H1 (cell line): ENCODE data around the gene GTF2H1. TPM values are rescaled to one million over a fixed set of nuclear protein-coding genes. Genes with fewer than 3 reads are reported as not detected.

ENCODE experiments used
- CTCF ChIA-PET: fragments of 300-600 bp; sonication (Branson Sonifier 250); formaldehyde crosslinking; loops from one replicate; lab custom pipeline; 2021; ENCODE audit not compliant: partially characterized antibody; lab: Charles Lee
- POLR2A ChIA-PET: fragments of 300-600 bp; sonication (Branson Sonifier 250); formaldehyde crosslinking; loops from one replicate; lab custom pipeline; 2021; ENCODE audit warnings: inconsistent platforms; ENCODE audit not compliant: partially characterized antibody; lab: Charles Lee
- DNase-seq, 2 experiments: peaks; one replicate each; pipeline versions ENCODE4 v3.0.0 to v3.0.0-alpha.2; 2010 to 2022; ENCODE audit warnings: low spot score in 2 of 2, low read depth in 1 of 2, mixed read lengths in 1 of 2
- FAIRE-seq: peaks from 2 replicates; lab custom pipeline; 2011; peaks lifted over from hg19 to GRCh38; lab: Jason Lieb, UNC
- H2AFZ ChIP-seq: 2 replicates; pipeline ENCODE4 v1.8.1; 2012; ENCODE audit warnings: low read length, inconsistent platforms
- H2AK5ac ChIP-seq: 2 replicates; pipeline ENCODE4 v1.6.1; 2013; ENCODE audit warnings: low read depth, low read length
- H2BK120ac ChIP-seq: replicated peaks from 2 replicates; pipeline ENCODE3; 2013; ENCODE audit warnings: low read depth, low read length, inconsistent platforms
- H2BK12ac ChIP-seq: 2 replicates; pipeline ENCODE4 v1.6.1; 2013; ENCODE audit warnings: low read depth, low read length
- H2BK15ac ChIP-seq: 2 replicates; pipeline ENCODE4 v1.6.1; 2013; ENCODE audit warnings: low read length
- H2BK20ac ChIP-seq: 2 replicates; pipeline ENCODE4 v1.6.1; 2013; ENCODE audit warnings: low read length
- H2BK5ac ChIP-seq: 2 replicates; pipeline ENCODE4 v1.6.1; 2013; ENCODE audit warnings: low read depth, low read length
- H3K14ac ChIP-seq: 2 replicates; pipeline ENCODE4 v1.6.1; 2013; ENCODE audit warnings: inconsistent platforms; ENCODE audit not compliant: insufficient read length
- H3K18ac ChIP-seq: 2 replicates; pipeline ENCODE4 v1.6.1; 2013; ENCODE audit warnings: low read length; ENCODE audit errors: extremely low read depth
- H3K23ac ChIP-seq: 2 replicates; pipeline ENCODE4 v1.6.1; 2013; ENCODE audit warnings: inconsistent platforms; ENCODE audit not compliant: insufficient read length
- H3K23me2 ChIP-seq: 2 replicates; pipeline ENCODE4 v1.6.1; 2013; ENCODE audit warnings: low read depth, low read length
- H3K27ac ChIP-seq: 2 replicates; pipeline ENCODE4 v1.6.1; 2011; ENCODE audit warnings: low read depth, low read length, inconsistent platforms
- H3K27me3 ChIP-seq, 4 experiments: replicated peaks in 1 of 4; 1 replicate in 1 of 4; 2 replicates in 3 of 4; pipeline versions ENCODE4 v1.6.1 to v1.8.1; 2011 to 2013; ENCODE audit warnings: low read length in 3 of 4, mild to moderate bottlenecking in 3 of 4, inconsistent platforms in 2 of 4, mixed read lengths in 2 of 4, moderate library complexity in 1 of 4; ENCODE audit not compliant: control insufficient read depth in 3 of 4, insufficient read depth in 3 of 4; ENCODE audit errors: extremely low read depth in 1 of 4
- H3K36me3 ChIP-seq, 4 experiments: 2 replicates each; pipeline versions ENCODE4 v1.6.1 to v1.8.1; 2011 to 2013; ENCODE audit warnings: mild to moderate bottlenecking in 4 of 4, low read length in 3 of 4, moderate library complexity in 2 of 4, control low read depth in 1 of 4, inconsistent platforms in 1 of 4; ENCODE audit not compliant: insufficient read depth in 4 of 4, control insufficient read depth in 2 of 4
- H3K4ac ChIP-seq: replicated peaks from 2 replicates; pipeline ENCODE3; 2013; ENCODE audit warnings: low read length, low read depth, mixed read lengths, inconsistent platforms; ENCODE audit not compliant: insufficient read length
- H3K4me1 ChIP-seq, 4 experiments: replicated peaks in 1 of 4; 1 replicate in 1 of 4; 2 replicates in 3 of 4; pipeline versions ENCODE4 v1.6.1 to v1.8.1; 2011 to 2013; ENCODE audit warnings: low read length in 3 of 4, inconsistent platforms in 2 of 4, mixed read lengths in 1 of 4; ENCODE audit not compliant: insufficient read depth in 4 of 4, control insufficient read depth in 3 of 4
- H3K4me2 ChIP-seq, 2 experiments: 2 replicates each; pipeline versions ENCODE4 v1.6.1 to v1.8.1; 2011 to 2013; ENCODE audit warnings: low read depth in 2 of 2, low read length in 2 of 2, control low read depth in 1 of 2, inconsistent platforms in 1 of 2, mild to moderate bottlenecking in 1 of 2; ENCODE audit not compliant: insufficient read depth in 1 of 2
- H3K4me3 ChIP-seq, 4 experiments: fragments of 200-600, 300-600 bp in 1 of 4; sonication (generic), shearing (Covaris generic), sonication (Bioruptor Twin) in 1 of 4; 2 replicates each; pipeline versions ENCODE4 v1.5.1 to v1.8.1; 2011 to 2016; ENCODE audit warnings: low read length in 4 of 4, low read depth in 3 of 4, control low read depth in 2 of 4, inconsistent platforms in 2 of 4, mild to moderate bottlenecking in 2 of 4, mixed read lengths in 1 of 4, moderate library complexity in 1 of 4; ENCODE audit not compliant: insufficient read depth in 2 of 4; ENCODE audit errors: extremely low read depth in 1 of 4
- H3K56ac ChIP-seq: replicated peaks from 2 replicates; pipeline ENCODE3; 2013; ENCODE audit warnings: low read depth, mild to moderate bottlenecking, mixed read lengths, low read length, inconsistent platforms; ENCODE audit not compliant: insufficient read length
- H3K79me1 ChIP-seq: 2 replicates; pipeline ENCODE4 v1.6.1; 2013; ENCODE audit warnings: low read depth, low read length, control low read depth
- H3K79me2 ChIP-seq, 2 experiments: 2 replicates each; pipeline versions ENCODE4 v1.6.1 to v1.8.1; 2012 to 2013; ENCODE audit warnings: low read length in 2 of 2, mild to moderate bottlenecking in 2 of 2, inconsistent platforms in 1 of 2; ENCODE audit not compliant: insufficient read depth in 2 of 2, control insufficient read depth in 1 of 2
- H3K9ac ChIP-seq, 4 experiments: replicated peaks in 1 of 4; 1 replicate in 1 of 4; 2 replicates in 3 of 4; pipeline versions ENCODE4 v1.6.1 to v1.8.1; 2011 to 2013; ENCODE audit warnings: low read depth in 3 of 4, low read length in 3 of 4, control low read depth in 2 of 4, mild to moderate bottlenecking in 2 of 4, moderate library complexity in 2 of 4, inconsistent platforms in 1 of 4; ENCODE audit errors: extremely low read depth in 1 of 4
- H3K9me3 ChIP-seq, 2 experiments: 2 replicates each; pipeline versions ENCODE4 v1.6.1 to v1.8.1; 2012 to 2013; ENCODE audit warnings: mild to moderate bottlenecking in 2 of 2, moderate library complexity in 2 of 2, control low read depth in 1 of 2, inconsistent platforms in 1 of 2, low read depth in 1 of 2, low read length in 1 of 2, mixed read lengths in 1 of 2; ENCODE audit not compliant: insufficient read depth in 2 of 2
- H4K20me1 ChIP-seq, 2 experiments: replicated peaks in 1 of 2; 2 replicates each; pipeline versions ENCODE3 to v1.8.1; 2011 to 2013; ENCODE audit warnings: inconsistent platforms in 2 of 2, low read length in 2 of 2, mild to moderate bottlenecking in 1 of 2; ENCODE audit not compliant: insufficient read depth in 2 of 2, control insufficient read depth in 1 of 2
- H4K5ac ChIP-seq: 2 replicates; pipeline ENCODE4 v1.6.1; 2013; ENCODE audit warnings: low read length, low read depth, mixed read lengths, inconsistent platforms; ENCODE audit not compliant: insufficient read length
- H4K8ac ChIP-seq: 2 replicates; pipeline ENCODE4 v1.8.0; 2013; ENCODE audit warnings: mild to moderate bottlenecking, moderate library complexity, low read length, inconsistent platforms; ENCODE audit not compliant: insufficient read depth; ENCODE audit errors: extremely low read depth
- H4K91ac ChIP-seq: replicated peaks from 2 replicates; pipeline ENCODE3; 2013; ENCODE audit warnings: low read length, mixed read lengths, inconsistent platforms; ENCODE audit not compliant: insufficient read length
- CBX5 ChIP-seq: fragments of 300-800, 300-1000 bp; sonication (generic); IDR thresholded peaks from 2 replicates; pipeline ENCODE4 v1.7.1; 2016; ENCODE audit warnings: antibody characterized with exemption, low read length, low read depth
- CBX8 ChIP-seq: fragments of 300-800, 300-1000 bp; sonication (generic); IDR thresholded peaks from 2 replicates; pipeline ENCODE4 v1.7.1; 2016; ENCODE audit warnings: low read depth, low read length, borderline replicate concordance
- CREB1 ChIP-seq: IDR thresholded peaks from 2 replicates; pipeline ENCODE4 v1.6.1; 2012; ENCODE audit warnings: inconsistent platforms
- EZH2 ChIP-seq: fragments of 200-600 bp; sonication (generic); IDR thresholded peaks from 2 replicates; pipeline ENCODE4 v1.7.1; 2012; ENCODE audit warnings: low read depth, mild to moderate bottlenecking, moderate library complexity, low read length, inconsistent platforms; ENCODE audit not compliant: severe bottlenecking
- GTF2F1 ChIP-seq: IDR thresholded peaks from 2 replicates; pipeline ENCODE4 v1.6.1; 2012; ENCODE audit warnings: low read depth, low read length, improper control_type of control experiment, borderline replicate concordance
- KDM4A ChIP-seq: IDR thresholded peaks from one replicate; pipeline ENCODE4 v1.7.1; 2012; ENCODE audit warnings: low read depth, mild to moderate bottlenecking, moderate library complexity, low read length, inconsistent platforms; ENCODE audit not compliant: severe bottlenecking
- NRF1 ChIP-seq: IDR thresholded peaks from 2 replicates; pipeline ENCODE4 v1.6.1; 2011; ENCODE audit warnings: mild to moderate bottlenecking, low read depth, low read length, improper control_type of control experiment
- RAD21 ChIP-seq, 2 experiments: IDR thresholded peaks in 1 of 2; conservative IDR thresholded peaks in 1 of 2; 2 replicates each; pipeline ENCODE4 v1.6.1; 2011; ENCODE audit warnings: low read depth in 2 of 2, low read length in 2 of 2, improper control_type of control experiment in 1 of 2, inconsistent platforms in 1 of 2, mild to moderate bottlenecking in 1 of 2, moderate library complexity in 1 of 2
- RXRA ChIP-seq: IDR thresholded peaks from 2 replicates; pipeline ENCODE4 v1.6.1; 2011; ENCODE audit warnings: low read depth, mild to moderate bottlenecking, low read length, moderate library complexity; ENCODE audit not compliant: insufficient read depth
- SUZ12 ChIP-seq: fragments of 200-600 bp; sonication (generic); IDR thresholded peaks from 2 replicates; pipeline ENCODE4 v1.6.1; 2012; ENCODE audit warnings: mild to moderate bottlenecking, inconsistent platforms, low read length, moderate library complexity, mixed read lengths
- TAF1 ChIP-seq: IDR thresholded peaks from 2 replicates; pipeline ENCODE4 v1.6.1; 2011; ENCODE audit warnings: mild to moderate bottlenecking, low read depth, low read length
- WGBS, 2 experiments: shearing (Covaris generic) in 1 of 2; methylation state at CpG; one replicate each; pipeline versions ENCODE4 v1.1.6 to v1.1.7; 2013 to 2015; ENCODE audit warnings: low lambda C conversion rate in 2 of 2, mixed read lengths in 2 of 2, inconsistent platforms in 1 of 2, low coverage in 1 of 2, missing lambda C conversion rate in 1 of 2; ENCODE audit not compliant: insufficient replicate concordance in 2 of 2, insufficient coverage in 1 of 2, insufficient read length in 1 of 2; ENCODE audit errors: extremely low coverage in 1 of 2, missing lambda C conversion rate in 1 of 2; 5-methylcytosine and 5-hydroxymethylcytosine counted together
- polyA plus RNA-seq, 7 experiments: library from polyadenylated mRNA; depleted of rRNA in 3 of 7; stranded (reverse) in 5 of 7; unstranded in 2 of 7; fragments of >200 nt in 5 of 7; fragments of 200-250 nt in 2 of 7; gene quantifications; 1 replicate in 5 of 7; 2 replicates in 1 of 7; 4 replicates in 1 of 7; pipeline versions ENCODE4 v1.2.1 to v1.2.3, GENCODE V29; 2011 to 2013; ENCODE audit warnings: missing spikeins in 2 of 7, mixed read lengths in 2 of 7
- total RNA-seq: library from RNA; stranded (reverse); fragmentation: NEBNext Ultra II Directional; extraction: Animal tissue kit (Norgen Biotek cat#: 25700); gene quantifications from 2 replicates; pipeline ENCODE4 v1.2.1, GENCODE V29; 2021
- TF ChIP-seq, protein P1 (sequence below): IDR thresholded peaks from 2 replicates; pipeline ENCODE4 v1.6.1; 2012; ENCODE audit warnings: low read length, inconsistent platforms

Gene GTF2H1
- total and polyA plus RNA-seq, 2 of the 8 experiments (the other 6 are each of a cell fraction or from before 2014, with no cell fraction given): 9.1 to 26.3 TPM

DNA sequence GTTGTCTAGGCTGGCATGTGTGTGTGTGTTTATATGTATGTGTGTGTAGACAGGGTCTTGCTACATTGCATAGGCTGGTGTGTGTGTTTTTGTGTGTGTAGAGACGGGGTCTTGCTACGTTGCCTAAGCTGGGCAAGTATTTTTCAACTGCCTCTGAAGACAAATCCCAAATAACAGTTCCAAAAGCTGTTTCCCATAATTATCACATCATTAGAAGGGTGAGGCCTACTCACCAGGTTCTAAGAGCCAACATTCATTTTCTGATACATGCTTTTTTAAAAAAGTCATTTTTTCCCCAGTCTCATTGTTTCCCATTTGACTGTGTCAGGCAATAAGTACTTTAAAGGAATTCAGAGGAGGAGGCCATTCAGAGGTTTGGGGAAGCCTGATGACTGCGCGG lies 33.5 kb upstream of the GTF2H1 start:
- no peaks in the 10 kb centered on the region for H3K79me1 ChIP-seq
- H3K4me2 ChIP-seq: no peak overlapping the region
- H4K91ac ChIP-seq: no peak overlapping the region
- no peak overlapping the region for H2BK20ac ChIP-seq
- ChIA-PET CTCF (interaction anchor here (0.8 to 3.3 kb wide), 4 partner anchors 8 to 173 kb away, joined by 3 to 10 read pairs (median 6); no protein-coding TSS in a partner anchor), POLR2A (interaction anchor here (0.7 kb wide), 1 partner anchor 104 kb away, joined by 5 read pairs; no protein-coding TSS in a partner anchor)
- H3K4me1 ChIP-seq: no peaks in the 10 kb centered on the region
- peaks cover 6 to 66% (median 47%) of the 10 kb centered on the region in 4 experiments; a peak in 7 of 8 replicates for H3K36me3 ChIP-seq
- H3K27ac ChIP-seq: no peak overlapping the region
- H3K4ac ChIP-seq: no peak overlapping the region
- no peak overlapping the region for H2BK15ac ChIP-seq
- H4K8ac ChIP-seq: no peak overlapping the region
- H3K56ac ChIP-seq: no peak overlapping the region
- no peak overlapping the region for H3K23ac ChIP-seq
- H3K14ac ChIP-seq: no peak overlapping the region
- FAIRE-seq: no peak
- H3K4me3 ChIP-seq: no peak overlapping the region
- 96% methylated on average over 4 of the region's 4 CpGs; no CpG with 5 or more reads in 1 of the 2 experiments for WGBS, 2 experiments
- H4K5ac ChIP-seq: no peak overlapping the region
- DNase-seq: no peak
- no peaks in the 10 kb centered on the region for H3K79me2 ChIP-seq
- H2BK5ac ChIP-seq: no peak overlapping the region
- H2AFZ ChIP-seq: no peak overlapping the region
- H3K18ac ChIP-seq: no peak overlapping the region
- H3K27me3 ChIP-seq: no peaks in the 10 kb centered on the region
- H3K23me2 ChIP-seq: no peaks in the 10 kb centered on the region
- H2AK5ac ChIP-seq: no peak overlapping the region
- H3K9me3 ChIP-seq: no peaks in the 10 kb centered on the region
- 0 out of 7 replicates have a peak overlapping the region, but pooled peaks of 1 of the 4 experiments have one; percentile 28 for H3K9ac ChIP-seq
- H2BK12ac ChIP-seq: no peak overlapping the region
- peaks cover 0 to 5% of the 10 kb centered on the region in 2 experiments for H4K20me1 ChIP-seq
- no peak overlapping the region for H2BK120ac ChIP-seq
- TF ChIP-seq CBX8: no peak
- TF ChIP-seq SUZ12: no peak
- no peak for TF ChIP-seq KDM4A
- TF ChIP-seq RXRA: no peak
- no peak for TF ChIP-seq CREB1
- no peak for TF ChIP-seq GTF2F1
- TF ChIP-seq, protein P1, sequence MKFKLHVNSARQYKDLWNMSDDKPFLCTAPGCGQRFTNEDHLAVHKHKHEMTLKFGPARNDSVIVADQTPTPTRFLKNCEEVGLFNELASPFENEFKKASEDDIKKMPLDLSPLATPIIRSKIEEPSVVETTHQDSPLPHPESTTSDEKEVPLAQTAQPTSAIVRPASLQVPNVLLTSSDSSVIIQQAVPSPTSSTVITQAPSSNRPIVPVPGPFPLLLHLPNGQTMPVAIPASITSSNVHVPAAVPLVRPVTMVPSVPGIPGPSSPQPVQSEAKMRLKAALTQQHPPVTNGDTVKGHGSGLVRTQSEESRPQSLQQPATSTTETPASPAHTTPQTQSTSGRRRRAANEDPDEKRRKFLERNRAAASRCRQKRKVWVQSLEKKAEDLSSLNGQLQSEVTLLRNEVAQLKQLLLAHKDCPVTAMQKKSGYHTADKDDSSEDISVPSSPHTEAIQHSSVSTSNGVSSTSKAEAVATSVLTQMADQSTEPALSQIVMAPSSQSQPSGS: no peak
- TF ChIP-seq RAD21 (IDR thresholded peaks at IDR 0.05 in 1 of 2, conservative IDR thresholded peaks at IDR 0.05 in 1 of 2; ENCODE audit: low read depth in 2 of 2, low read length in 2 of 2): no peak
- TF ChIP-seq TAF1: no peak
- TF ChIP-seq CBX5: no peak
- no peak for TF ChIP-seq NRF1
- no peak for TF ChIP-seq EZH2
